GM21390 (cell line): Measurements from ENCODE around the gene DDX27.

ENCODE experiments used
- ATAC-seq: cut with Tn5 transposase; IDR thresholded peaks from one replicate; pipeline ENCODE4 v1.9.1; 2021; ENCODE audit not compliant: unreplicated experiment

The DDX27 gene

DNA sequence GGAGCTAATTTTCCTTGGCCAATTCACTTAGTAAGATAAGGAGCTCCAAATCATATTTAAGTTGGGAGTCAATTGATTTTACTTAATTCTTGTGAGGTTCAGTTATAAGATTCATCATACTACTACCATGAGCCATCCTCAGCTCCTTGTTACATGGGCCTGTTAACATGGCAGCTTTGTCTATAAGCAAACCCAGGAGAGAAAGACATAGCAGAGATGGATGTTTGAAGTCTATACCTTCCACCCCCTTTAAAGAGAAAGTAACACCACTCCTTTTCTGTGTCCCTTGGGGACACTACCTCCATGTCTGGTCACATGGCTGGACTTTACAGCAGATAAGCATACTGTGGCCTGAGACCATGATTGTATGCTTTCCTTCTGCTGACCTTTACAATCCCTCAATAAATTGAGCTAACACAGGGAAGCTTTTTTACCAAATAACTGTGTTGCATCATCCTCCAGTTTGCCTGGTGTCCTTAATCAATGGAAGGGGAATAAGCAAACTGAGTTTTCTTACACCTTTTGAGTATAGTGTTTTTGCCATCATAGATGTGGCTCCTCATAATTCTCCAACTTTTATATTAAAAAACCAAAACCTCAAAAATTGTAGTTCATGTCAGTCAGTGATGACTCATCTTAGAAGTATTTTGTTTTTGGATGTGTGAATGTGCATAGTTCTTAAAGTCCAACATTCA is 68.5 kb downstream of the DDX27 start:
- no peak for ATAC-seq

GRCh38 chr20:49288250-49288751 is 69.1 kb downstream of the DDX27 start:
- no peak for ATAC-seq

DNA sequence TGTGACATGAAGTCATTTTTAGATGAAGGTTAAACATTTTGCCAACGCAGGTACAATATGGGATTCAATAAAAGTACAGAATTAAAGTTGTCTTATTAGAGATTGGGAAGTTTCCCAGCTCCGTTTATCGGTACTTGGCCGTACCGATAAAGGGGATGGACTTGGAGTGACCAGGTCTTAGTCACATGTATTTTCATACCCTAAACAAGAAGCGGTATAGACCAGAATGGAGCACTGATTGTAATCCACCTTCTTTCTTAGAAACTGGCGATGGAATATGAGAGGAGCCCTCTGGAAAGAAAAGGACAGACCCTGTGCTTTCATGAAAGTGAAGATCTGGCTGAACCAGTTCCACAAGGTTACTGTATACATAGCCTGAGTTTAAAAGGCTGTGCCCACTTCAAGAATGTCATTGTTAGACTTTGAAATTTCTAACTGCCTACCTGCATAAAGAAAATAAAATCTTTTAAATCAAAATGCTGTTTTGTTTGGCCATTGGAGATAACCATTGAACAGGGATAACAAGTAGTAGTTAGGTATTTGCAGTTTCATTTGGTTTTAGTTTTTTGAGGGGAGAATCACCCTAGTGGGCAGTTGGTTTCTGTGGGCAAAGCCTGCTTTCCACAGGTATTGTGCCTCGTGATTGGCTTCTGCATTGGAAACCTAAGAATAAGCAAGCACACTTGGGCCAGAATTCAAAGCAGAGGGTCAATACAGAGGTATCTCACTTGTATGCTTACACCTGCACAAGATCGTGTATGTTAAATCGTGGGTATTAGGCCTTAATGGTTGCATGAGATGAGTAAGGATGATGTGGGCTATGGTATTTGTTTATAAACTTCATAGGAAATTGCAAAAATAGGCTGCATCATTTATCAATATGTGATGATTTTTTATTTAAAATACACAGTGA is 69.8 kb downstream of the DDX27 start:
- ATAC-seq, result no peak

DNA sequence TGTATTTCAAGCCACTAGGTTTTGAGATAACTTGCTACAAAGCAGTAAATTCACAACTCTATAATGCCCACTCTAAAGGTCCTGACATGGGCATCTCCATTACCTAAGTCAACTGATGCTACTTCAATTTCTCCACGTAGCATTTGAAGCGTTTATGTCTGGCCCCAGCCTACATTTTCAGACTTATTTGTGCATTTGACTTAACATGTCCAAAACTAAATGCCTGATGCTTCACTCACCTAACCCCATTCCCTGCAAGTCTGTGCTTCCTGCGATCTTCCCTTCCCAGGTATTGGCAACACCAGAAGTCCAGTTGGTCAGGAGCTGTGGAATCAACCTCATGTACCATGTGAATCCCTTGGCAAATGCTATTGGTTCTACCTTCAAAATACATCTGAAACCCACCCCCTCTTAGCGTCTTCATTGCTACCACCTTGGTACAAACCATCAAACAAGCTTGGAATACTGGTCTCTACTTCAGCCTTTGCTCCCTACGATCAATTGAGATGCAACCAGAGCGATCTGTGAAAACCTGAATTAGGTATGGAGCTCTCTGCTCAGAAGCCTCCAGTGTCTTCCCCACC is 71.5 kb downstream of the DDX27 start:
- no peak for ATAC-seq

DNA sequence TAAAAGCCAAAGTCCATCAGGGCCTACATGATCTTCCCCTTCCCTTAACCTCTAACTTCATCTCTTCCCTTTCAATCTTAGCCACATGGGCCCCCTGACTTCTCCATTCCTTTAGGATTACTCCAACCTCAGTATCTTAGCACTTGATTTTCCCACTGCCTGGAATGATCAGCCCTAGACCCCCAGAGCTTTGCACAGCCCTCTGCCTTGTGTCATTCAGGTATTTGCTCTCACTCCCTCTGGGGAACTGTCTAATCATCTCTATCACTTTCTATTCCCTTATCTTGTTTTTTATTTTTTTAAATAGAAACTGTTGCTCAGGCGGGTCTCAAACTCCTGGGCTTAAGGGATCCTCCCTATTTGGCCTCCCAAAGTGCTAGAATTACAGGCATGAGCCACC is 72.0 kb downstream of the DDX27 start:
- ATAC-seq, result no peak

DNA sequence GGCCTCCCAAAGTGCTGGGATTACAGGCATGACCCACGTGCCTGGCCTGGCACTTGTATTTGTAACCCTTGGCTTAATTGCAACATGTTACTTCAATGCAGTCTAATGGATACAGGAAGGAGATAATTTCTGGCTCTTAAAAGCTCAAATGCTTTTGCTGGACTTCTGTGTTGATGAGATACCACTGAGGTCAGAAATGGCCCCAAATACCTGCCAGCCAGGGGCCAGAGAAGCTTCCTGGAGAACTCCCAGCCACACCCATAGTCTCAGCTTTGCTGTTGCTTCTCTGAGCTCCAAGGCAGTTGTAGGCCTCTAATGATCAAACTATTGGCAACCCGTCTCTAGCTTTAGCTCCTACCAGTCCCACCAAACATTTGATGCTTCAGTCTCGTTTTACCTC is 72.8 kb downstream of the DDX27 start:
- no peak for ATAC-seq

- no peak for ATAC-seq
These were observed 73.9 kb downstream of the DDX27 start for GRCh38 chr20:49293122-49293521.
